HepG2 (cell line): Measurements from ENCODE around the gene GLIPR1L1. TPM values are rescaled to one million over a fixed set of nuclear protein-coding genes. Genes with fewer than 3 reads are reported as not detected.

Source experiments
- ELF4 ChIP-seq: sonication (generic); formaldehyde crosslinking; IDR thresholded peaks from 2 replicates; pipeline ENCODE4 v1.5.0; 2020; ENCODE audit warnings: missing genetic modification reagents, mild to moderate bottlenecking, moderate library complexity, borderline replicate concordance
- FOSL2 ChIP-seq: sonication (generic); formaldehyde crosslinking; IDR thresholded peaks from 2 replicates; pipeline ENCODE4 v1.4.0; 2020; ENCODE audit warnings: missing genetic modification reagents
- MYC ChIP-seq: sonication (generic); formaldehyde crosslinking; IDR thresholded peaks from 2 replicates; pipeline ENCODE4 v1.9.0; 2021; ENCODE audit warnings: missing genetic modification reagents, borderline replicate concordance
- NCOA1 ChIP-seq: sonication (generic); formaldehyde crosslinking; IDR thresholded peaks from 2 replicates; pipeline ENCODE4 v1.9.0; 2021; ENCODE audit warnings: missing genetic modification reagents
- POLR2G ChIP-seq: fragments of 200-400 bp; formaldehyde crosslinking; IDR thresholded peaks from 2 replicates; pipeline ENCODE4 v1.6.1; 2018; ENCODE audit warnings: mild to moderate bottlenecking, low read depth, low read length, moderate library complexity
- PRDM15 ChIP-seq: sonication (generic); formaldehyde crosslinking; IDR thresholded peaks from 2 replicates; pipeline ENCODE4 v1.4.0; 2020; ENCODE audit warnings: missing genetic modification reagents
- RBM22 ChIP-seq: fragments of 200-400 bp; formaldehyde crosslinking; optimal IDR thresholded peaks from 2 replicates; pipeline ENCODE3; 2017; ENCODE audit warnings: mild to moderate bottlenecking, low read length, moderate library complexity
- SAFB2 ChIP-seq: sonication (generic); formaldehyde crosslinking; IDR thresholded peaks from 2 replicates; pipeline ENCODE4 v1.5.1; 2020; ENCODE audit warnings: missing genetic modification reagents, low read depth, mild to moderate bottlenecking, borderline replicate concordance
- SALL1 ChIP-seq: sonication (generic); formaldehyde crosslinking; IDR thresholded peaks from 2 replicates; pipeline ENCODE4 v1.8.0; 2022; ENCODE audit warnings: mild to moderate bottlenecking, missing genetic modification reagents
- SRY ChIP-seq: sonication (generic); formaldehyde crosslinking; IDR thresholded peaks from 2 replicates; pipeline ENCODE4 v1.8.0; 2022; ENCODE audit warnings: mild to moderate bottlenecking, missing genetic modification reagents
- ZFP1 ChIP-seq: IDR thresholded peaks from 2 replicates; pipeline ENCODE4 v1.6.1; 2016
- ZIK1 ChIP-seq: sonication (generic); formaldehyde crosslinking; IDR thresholded peaks from 2 replicates; pipeline ENCODE4 v1.5.0; 2020; ENCODE audit warnings: mild to moderate bottlenecking, low read depth, missing genetic modification reagents, borderline replicate concordance
- ZNF10 ChIP-seq: sonication (generic); formaldehyde crosslinking; IDR thresholded peaks from 2 replicates; pipeline ENCODE4 v1.4.0; 2020; ENCODE audit warnings: mild to moderate bottlenecking, low read depth, missing genetic modification reagents, borderline replicate concordance
- ZNF24 ChIP-seq: fragments of 450-650 bp; IDR thresholded peaks from 2 replicates; pipeline ENCODE4 v1.6.1; 2017; ENCODE audit warnings: antibody characterized with exemption, mild to moderate bottlenecking
- ZNF678 ChIP-seq: sonication (generic); formaldehyde crosslinking; IDR thresholded peaks from 2 replicates; pipeline ENCODE4 v1.4.0; 2020; ENCODE audit warnings: mild to moderate bottlenecking, missing genetic modification reagents
- ZNF83 ChIP-seq: sonication (generic); formaldehyde crosslinking; IDR thresholded peaks from 2 replicates; pipeline ENCODE4 v1.4.0; 2020; ENCODE audit warnings: missing genetic modification reagents, mild to moderate bottlenecking, borderline replicate concordance
- polyA plus RNA-seq, 8 experiments: library from polyadenylated mRNA; depleted of rRNA in 3 of 8; stranded (reverse) in 7 of 8; unstranded in 1 of 8; fragments of >200 nt; fragmentation: Illumina TruSeq in 4 of 8; extraction: Trizol in 4 of 8; gene quantifications; 2 replicates each; pipeline versions ENCODE4 v1.2.1 to v1.2.3, GENCODE V29; 2011 to 2016; ENCODE audit warnings: low read depth in 4 of 8, missing spikeins in 1 of 8, mixed read lengths in 1 of 8; ENCODE audit not compliant: insufficient read depth in 1 of 8
- total RNA-seq, 5 experiments: library from RNA; depleted of rRNA; stranded (reverse); fragments of >200 nt; fragmentation: Illumina TruSeq; extraction: Trizol; gene quantifications; 2 replicates each; pipeline ENCODE4 v1.2.3, GENCODE V29; 2016; ENCODE audit warnings: low read depth in 1 of 5
- TF ChIP-seq, protein P1 (sequence below): sonication (generic); formaldehyde crosslinking; IDR thresholded peaks from 2 replicates; pipeline ENCODE4 v1.4.0; 2020; ENCODE audit warnings: mild to moderate bottlenecking, missing genetic modification reagents
- TF ChIP-seq, protein P2 (sequence below): IDR thresholded peaks from 2 replicates; pipeline ENCODE4 v1.6.1; 2016; ENCODE audit warnings: missing compliant biosample characterization, missing genetic modification reagents, borderline replicate concordance
- TF ChIP-seq, protein P3 (sequence below): IDR thresholded peaks from 2 replicates; pipeline ENCODE4 v1.6.1; 2018; ENCODE audit warnings: missing genetic modification reagents, mild to moderate bottlenecking, missing compliant biosample characterization
- TF ChIP-seq, protein P4 (sequence below): IDR thresholded peaks from 2 replicates; pipeline ENCODE4 v1.6.1; 2012; ENCODE audit warnings: low read depth, low read length, improper control_type of control experiment

GLIPR1L1 gene
- total and polyA plus RNA-seq, 2 of the 13 experiments (the other 11 are each of a cell fraction or from before 2014, with no cell fraction given), result not detected

- TF ChIP-seq, protein P1, sequence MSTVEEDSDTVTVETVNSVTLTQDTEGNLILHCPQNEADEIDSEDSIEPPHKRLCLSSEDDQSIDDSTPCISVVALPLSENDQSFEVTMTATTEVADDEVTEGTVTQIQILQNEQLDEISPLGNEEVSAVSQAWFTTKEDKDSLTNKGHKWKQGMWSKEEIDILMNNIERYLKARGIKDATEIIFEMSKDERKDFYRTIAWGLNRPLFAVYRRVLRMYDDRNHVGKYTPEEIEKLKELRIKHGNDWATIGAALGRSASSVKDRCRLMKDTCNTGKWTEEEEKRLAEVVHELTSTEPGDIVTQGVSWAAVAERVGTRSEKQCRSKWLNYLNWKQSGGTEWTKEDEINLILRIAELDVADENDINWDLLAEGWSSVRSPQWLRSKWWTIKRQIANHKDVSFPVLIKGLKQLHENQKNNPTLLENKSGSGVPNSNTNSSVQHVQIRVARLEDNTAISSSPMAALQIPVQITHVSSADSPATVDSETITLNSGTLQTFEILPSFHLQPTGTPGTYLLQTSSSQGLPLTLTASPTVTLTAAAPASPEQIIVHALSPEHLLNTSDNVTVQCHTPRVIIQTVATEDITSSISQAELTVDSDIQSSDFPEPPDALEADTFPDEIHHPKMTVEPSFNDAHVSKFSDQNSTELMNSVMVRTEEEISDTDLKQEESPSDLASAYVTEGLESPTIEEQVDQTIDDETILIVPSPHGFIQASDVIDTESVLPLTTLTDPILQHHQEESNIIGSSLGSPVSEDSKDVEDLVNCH, result no peak
- TF ChIP-seq PRDM15 (CRISPR knock-in tag), result peak; percentile 72; the same call in 1 of the 2 replicates
- 0 out of 2 replicates have a peak, but pooled peaks have one; percentile 31 for TF ChIP-seq SALL1
- TF ChIP-seq, protein P2, sequence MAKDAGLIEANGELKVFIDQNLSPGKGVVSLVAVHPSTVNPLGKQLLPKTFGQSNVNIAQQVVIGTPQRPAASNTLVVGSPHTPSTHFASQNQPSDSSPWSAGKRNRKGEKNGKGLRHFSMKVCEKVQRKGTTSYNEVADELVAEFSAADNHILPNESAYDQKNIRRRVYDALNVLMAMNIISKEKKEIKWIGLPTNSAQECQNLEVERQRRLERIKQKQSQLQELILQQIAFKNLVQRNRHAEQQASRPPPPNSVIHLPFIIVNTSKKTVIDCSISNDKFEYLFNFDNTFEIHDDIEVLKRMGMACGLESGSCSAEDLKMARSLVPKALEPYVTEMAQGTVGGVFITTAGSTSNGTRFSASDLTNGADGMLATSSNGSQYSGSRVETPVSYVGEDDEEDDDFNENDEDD (CRISPR knock-in tag), result no peak
- TF ChIP-seq ZNF678 (CRISPR knock-in tag), result no peak
- no peak for TF ChIP-seq ZNF83 (CRISPR knock-in tag)
- TF ChIP-seq ZFP1 (CRISPR knock-in tag), result no peak
- no peak for TF ChIP-seq ZIK1 (CRISPR knock-in tag)
- no peak for TF ChIP-seq SAFB2 (CRISPR knock-in tag)
- no peak for TF ChIP-seq RBM22
- TF ChIP-seq FOSL2, result peak; percentile 17; the same call in 1 of the 2 replicates
- TF ChIP-seq SRY (CRISPR knock-in tag), result no peak
- no peak for TF ChIP-seq ZNF24
- TF ChIP-seq MYC, result no peak
- TF ChIP-seq, protein P3, sequence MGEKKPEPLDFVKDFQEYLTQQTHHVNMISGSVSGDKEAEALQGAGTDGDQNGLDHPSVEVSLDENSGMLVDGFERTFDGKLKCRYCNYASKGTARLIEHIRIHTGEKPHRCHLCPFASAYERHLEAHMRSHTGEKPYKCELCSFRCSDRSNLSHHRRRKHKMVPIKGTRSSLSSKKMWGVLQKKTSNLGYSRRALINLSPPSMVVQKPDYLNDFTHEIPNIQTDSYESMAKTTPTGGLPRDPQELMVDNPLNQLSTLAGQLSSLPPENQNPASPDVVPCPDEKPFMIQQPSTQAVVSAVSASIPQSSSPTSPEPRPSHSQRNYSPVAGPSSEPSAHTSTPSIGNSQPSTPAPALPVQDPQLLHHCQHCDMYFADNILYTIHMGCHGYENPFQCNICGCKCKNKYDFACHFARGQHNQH, result no peak
- TF ChIP-seq NCOA1, result no peak
- no peak for TF ChIP-seq POLR2G
- TF ChIP-seq, protein P4, sequence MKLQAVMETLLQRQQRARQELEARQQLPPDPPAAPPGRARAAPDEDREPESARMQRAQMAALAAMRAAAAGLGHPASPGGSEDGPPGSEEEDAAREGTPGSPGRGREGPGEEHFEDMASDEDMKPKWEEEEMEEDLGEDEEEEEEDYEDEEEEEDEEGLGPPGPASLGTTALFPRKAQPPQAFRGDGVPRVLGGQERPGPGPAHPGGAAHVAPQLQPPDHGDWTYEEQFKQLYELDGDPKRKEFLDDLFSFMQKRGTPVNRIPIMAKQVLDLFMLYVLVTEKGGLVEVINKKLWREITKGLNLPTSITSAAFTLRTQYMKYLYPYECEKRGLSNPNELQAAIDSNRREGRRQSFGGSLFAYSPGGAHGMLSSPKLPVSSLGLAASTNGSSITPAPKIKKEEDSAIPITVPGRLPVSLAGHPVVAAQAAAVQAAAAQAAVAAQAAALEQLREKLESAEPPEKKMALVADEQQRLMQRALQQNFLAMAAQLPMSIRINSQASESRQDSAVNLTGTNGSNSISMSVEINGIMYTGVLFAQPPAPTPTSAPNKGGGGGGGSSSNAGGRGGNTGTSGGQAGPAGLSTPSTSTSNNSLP, result peak; percentile 33; the same call in 1 of the 2 replicates
- TF ChIP-seq ZNF10 (CRISPR knock-in tag), result no peak
- no peak for TF ChIP-seq ELF4 (CRISPR knock-in tag)
These were observed at the start of gene GLIPR1L1 (continued) for GRCh38 chr12:75334384-75335030.
